K562 treated with DMSO at 1 percent for 4 hours (cell line): ENCODE results near the gene DCAF15. TPM values are rescaled to one million over a fixed set of nuclear protein-coding genes. Genes with fewer than 3 reads are reported as not detected.

Source experiments
- total RNA-seq: library from RNA; unstranded; fragments of 300-600 nt; gene quantifications from 2 replicates; pipeline ENCODE4 v1.2.3, GENCODE V29; 2022; ENCODE audit not compliant: insufficient read depth

DCAF15 gene
- 54.7 and 55.8 TPM in 2 replicates for total RNA-seq

GRCh38 chr19:13952154-13952930 is at the start of gene DCAF15:
Gene DCAF15 (plus strand): TSS chr19:13952509. CDS start chr19:13952513, 4 bp downstream.

DNA sequence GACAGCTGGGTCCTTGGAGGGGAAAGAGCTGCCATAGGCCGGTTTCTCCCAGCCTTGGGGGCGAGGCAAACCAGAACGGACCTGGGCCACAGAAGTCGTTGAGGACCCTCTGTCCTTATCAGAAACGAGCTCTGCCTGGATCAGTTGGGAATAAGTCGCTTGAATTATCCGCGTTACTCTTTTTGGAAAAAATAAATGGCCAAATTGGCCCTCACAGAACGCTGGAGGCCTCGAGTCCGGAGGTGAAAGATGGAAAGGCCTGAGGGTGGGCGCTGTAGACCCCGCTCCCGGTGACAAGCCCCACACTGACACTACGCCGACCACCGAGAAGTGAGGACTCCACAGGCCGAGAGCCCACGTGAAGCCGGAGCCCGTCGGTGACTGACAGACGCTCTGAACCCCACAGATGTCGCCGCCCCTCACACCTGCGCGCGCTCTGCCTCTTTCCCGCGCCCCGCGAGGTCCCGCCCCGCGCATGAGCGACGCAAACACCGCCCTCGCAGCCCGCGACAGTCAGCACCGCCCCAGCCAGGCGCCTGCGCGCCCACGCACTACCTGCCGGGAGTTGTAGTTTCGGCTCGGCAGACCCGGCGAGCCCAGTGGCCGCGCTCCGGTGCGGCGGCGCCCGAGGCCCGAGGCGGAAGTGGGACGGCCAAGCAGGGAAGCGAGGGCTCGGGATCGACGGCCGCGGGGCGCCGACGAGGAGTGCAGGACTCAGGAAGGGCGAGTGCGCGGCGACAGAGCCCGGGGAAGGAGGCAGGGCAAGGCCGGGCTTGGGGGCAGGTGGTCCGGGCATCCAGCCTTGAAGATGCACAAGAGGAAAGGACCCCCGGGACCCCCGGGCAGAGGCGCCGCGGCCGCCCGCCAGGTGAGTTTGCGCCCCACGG is 46.4 kb upstream of the DCAF15 start, which contains the start of the genes BRME1 and CC2D1A:
Gene BRME1, minus strand, starts transcription at position 484 of the 887 bp plus-strand sequence. CDS start 1,225 bp downstream, outside the sequence.
Gene CC2D1A, plus strand, starts transcription at position 568 of the 887 bp plus-strand sequence. Its CDS starts 241 bp downstream, at position 809.

GRCh38 chr19:13938301-13939064 is 13.8 kb upstream of the DCAF15 start, which contains the start of gene PODNL1:
Gene PODNL1 (minus strand): TSS chr19:13938417. CDS start chr19:13938181, 236 bp downstream.

DNA sequence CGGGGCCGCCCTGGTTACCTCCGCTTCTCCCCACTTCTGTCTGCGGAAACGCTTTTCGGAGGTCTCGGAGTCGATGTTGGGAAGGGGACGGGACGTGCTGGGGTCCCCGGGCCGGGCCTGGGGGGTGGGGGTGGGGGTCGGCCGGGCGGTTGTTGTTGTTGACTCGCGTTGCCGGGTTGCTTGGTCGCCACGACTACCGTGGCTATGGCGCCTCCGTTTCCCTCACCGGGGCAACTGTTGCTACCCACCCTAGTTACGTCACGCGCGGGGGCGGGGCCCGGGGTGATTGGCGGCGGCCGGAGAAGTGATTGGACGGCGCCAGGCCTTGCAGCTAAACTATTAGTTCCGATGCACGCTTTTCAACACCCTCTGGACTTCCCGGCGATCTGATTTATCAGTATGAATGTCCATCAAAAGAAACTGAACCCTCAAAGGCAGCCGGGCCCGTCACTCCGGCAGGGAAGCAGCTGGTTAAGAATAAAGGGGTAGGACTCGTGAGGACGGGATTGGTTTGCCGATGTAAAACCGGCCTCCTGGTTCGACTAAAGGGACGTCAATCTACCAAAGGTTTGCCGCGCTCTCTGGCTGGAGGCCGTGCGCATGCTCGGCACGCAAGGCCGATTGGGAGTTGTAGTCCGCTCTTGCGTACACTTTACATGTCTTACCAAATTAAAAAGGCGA is 53.9 kb downstream of the DCAF15 start, which contains the start of gene RFX1:
Gene RFX1, minus strand, starts transcription at position 236 of the 681 bp plus-strand sequence. CDS start 12,477 bp downstream, outside the sequence.

Other genes starting within 250 kb of the DCAF15 start
- 24.1 and 34.3 TPM in 2 replicates for gene MRI1, start 188.0 kb upstream of the DCAF15 start, total RNA-seq
- gene C19orf53, start 178.1 kb upstream of the DCAF15 start, total RNA-seq = 122 and 125 TPM in 2 replicates
- gene ZSWIM4, start 157.1 kb upstream of the DCAF15 start, total RNA-seq = 7.2 and 11.3 TPM in 2 replicates
- not detected in 2 replicates for gene NANOS3, start 75.4 kb upstream of the DCAF15 start, total RNA-seq
- 6.6 and 9.7 TPM in 2 replicates for gene BRME1, start 46.4 kb upstream of the DCAF15 start, total RNA-seq
- 26.0 and 35.1 TPM in 2 replicates for gene CC2D1A, start 46.3 kb upstream of the DCAF15 start, total RNA-seq
- 0.74 and 2.7 TPM in 2 replicates for gene PODNL1, start 14.1 kb upstream of the DCAF15 start, total RNA-seq
- gene RFX1, start 53.8 kb downstream of the DCAF15 start, total RNA-seq = 7.1 and 24.9 TPM in 2 replicates
- not detected in 2 replicates for gene RLN3, start 75.6 kb downstream of the DCAF15 start, total RNA-seq
- gene IL27RA, start 79.3 kb downstream of the DCAF15 start, total RNA-seq = 19.2 and 23.6 TPM in 2 replicates
- gene PALM3, start 109.6 kb downstream of the DCAF15 start, total RNA-seq = 6.3 and 11.4 TPM in 2 replicates
- gene MISP3, start 120.3 kb downstream of the DCAF15 start, total RNA-seq = 4.5 and 5.4 TPM in 2 replicates
- not detected in 2 replicates for gene C19orf67, start 133.3 kb downstream of the DCAF15 start, total RNA-seq
- gene SAMD1, start 138.2 kb downstream of the DCAF15 start, total RNA-seq = 38.6 and 45.3 TPM in 2 replicates
- 76.7 and 78.9 TPM in 2 replicates for gene PRKACA, start 165.3 kb downstream of the DCAF15 start, total RNA-seq
- gene ASF1B, start 184.1 kb downstream of the DCAF15 start, total RNA-seq = 167 and 228 TPM in 2 replicates